HG03460 (cell line): ENCODE measurements around the gene OR6B1.

Experiments
- ATAC-seq: cut with Tn5 transposase; IDR thresholded peaks from one replicate; pipeline ENCODE4 v1.9.1; 2021; ENCODE audit not compliant: unreplicated experiment

Gene OR6B1

GRCh38 chr7:144000020-144000419 lies at the start of gene OR6B1:
Gene OR6B1 (plus strand): TSS chr7:144000320. CDS start chr7:144003997, 3,677 bp downstream.
- no peak for ATAC-seq

GRCh38 chr7:143953421-143953820 lies 46.7 kb upstream of the OR6B1 start:
- no peak for ATAC-seq

GRCh38 chr7:143954135-143954534 lies 46.0 kb upstream of the OR6B1 start:
- no peak for ATAC-seq

- ATAC-seq, result no peak
These were observed 45.6 kb upstream of the OR6B1 start, which contains the start of gene OR2F1 for GRCh38 chr7:143954544-143954943. Gene OR2F1 (plus strand): TSS chr7:143954844. CDS start chr7:143959971, 5,127 bp downstream.

- ATAC-seq, result no peak
These were observed 41.3 kb upstream of the OR6B1 start for GRCh38 chr7:143958781-143959180.

GRCh38 chr7:143960813-143961610 lies 39.1 kb upstream of the OR6B1 start:
- ATAC-seq, result no peak

- no peak for ATAC-seq
These were observed 34.8 kb upstream of the OR6B1 start for GRCh38 chr7:143965280-143965679.

- no peak for ATAC-seq
These were observed 32.7 kb upstream of the OR6B1 start for GRCh38 chr7:143967398-143967797.

GRCh38 chr7:143973870-143974416 lies 26.2 kb upstream of the OR6B1 start:
- ATAC-seq, result no peak

- ATAC-seq, result no peak
These were observed 25.7 kb upstream of the OR6B1 start for GRCh38 chr7:143974459-143974858.

GRCh38 chr7:143975617-143976016 lies 24.5 kb upstream of the OR6B1 start:
- ATAC-seq, result no peak

GRCh38 chr7:143978585-143978984 lies 21.5 kb upstream of the OR6B1 start:
- ATAC-seq, result no peak

GRCh38 chr7:143979359-143979758 lies 20.8 kb upstream of the OR6B1 start:
- ATAC-seq, result no peak

GRCh38 chr7:143979998-143980397 lies 20.1 kb upstream of the OR6B1 start:
- ATAC-seq, result no peak

- ATAC-seq, result no peak
These were observed 19.2 kb upstream of the OR6B1 start for GRCh38 chr7:143980746-143981510.

- no peak for ATAC-seq
These were observed 16.2 kb upstream of the OR6B1 start for GRCh38 chr7:143983960-143984359.

- ATAC-seq, result no peak
These were observed 12.6 kb upstream of the OR6B1 start for GRCh38 chr7:143987513-143987912.

- no peak for ATAC-seq
These were observed 11.0 kb upstream of the OR6B1 start for GRCh38 chr7:143988976-143989745.

- ATAC-seq, result no peak
These were observed 7.5 kb upstream of the OR6B1 start for GRCh38 chr7:143992670-143993069.

- ATAC-seq, result no peak
These were observed 6.2 kb upstream of the OR6B1 start for GRCh38 chr7:143993924-143994323.

- ATAC-seq, result no peak
These were observed 1.4 kb downstream of the OR6B1 start for GRCh38 chr7:144001543-144001942.
